ENCODE data around the gene C4B.
A peak's percentile ranks its signal among the peaks of the same experiment; 100 is the strongest.
"Not testable (repeated sequence)": the region's sequence is repeated elsewhere in the genome, so short reads cannot be mapped to it uniquely, and the experiment has no call there.

C4B gene

GRCh38 chr6:32041050-32041321 lies 26.4 kb downstream of the C4B start:
- DNase-seq (ENCODE audit: low spot score); H3K4me3 ChIP-seq (ENCODE audit: severe bottlenecking); H3K9me3 ChIP-seq (ENCODE audit: severe bottlenecking); H3K27me3 ChIP-seq (ENCODE audit: insufficient read depth, poor library complexity, severe bottlenecking); H3K36me3 ChIP-seq (ENCODE audit: low read depth); H3K27ac ChIP-seq (ENCODE audit: poor library complexity, severe bottlenecking); H3K4me1 ChIP-seq (ENCODE audit: insufficient read depth, poor library complexity, severe bottlenecking); ATAC-seq (ENCODE audit: low read depth): not testable (repeated sequence)

- not testable (repeated sequence) for H3K36me3 ChIP-seq (ENCODE audit: low read depth); H3K4me1 ChIP-seq (ENCODE audit: insufficient read depth, poor library complexity, severe bottlenecking); DNase-seq (ENCODE audit: low spot score); H3K27ac ChIP-seq (ENCODE audit: poor library complexity, severe bottlenecking); H3K4me3 ChIP-seq (ENCODE audit: severe bottlenecking); H3K9me3 ChIP-seq (ENCODE audit: severe bottlenecking); ATAC-seq (ENCODE audit: low read depth); H3K27me3 ChIP-seq (ENCODE audit: insufficient read depth, poor library complexity, severe bottlenecking)
These were observed 26.8 kb downstream of the C4B start for GRCh38 chr6:32041385-32041784.

- not testable (repeated sequence) for H3K4me3 ChIP-seq (ENCODE audit: severe bottlenecking); H3K4me1 ChIP-seq (ENCODE audit: insufficient read depth, poor library complexity, severe bottlenecking); H3K27me3 ChIP-seq (ENCODE audit: insufficient read depth, poor library complexity, severe bottlenecking); H3K36me3 ChIP-seq (ENCODE audit: low read depth); ATAC-seq (ENCODE audit: low read depth); DNase-seq (ENCODE audit: low spot score); H3K27ac ChIP-seq (ENCODE audit: poor library complexity, severe bottlenecking); H3K9me3 ChIP-seq (ENCODE audit: severe bottlenecking)
These were observed 27.7 kb downstream of the C4B start for GRCh38 chr6:32042276-32042675.

GRCh38 chr6:32043589-32044380 lies 29.2 kb downstream of the C4B start:
- not testable (repeated sequence) for H3K9me3 ChIP-seq (ENCODE audit: severe bottlenecking); H3K27ac ChIP-seq (ENCODE audit: poor library complexity, severe bottlenecking); H3K4me3 ChIP-seq (ENCODE audit: severe bottlenecking); H3K36me3 ChIP-seq (ENCODE audit: low read depth); H3K27me3 ChIP-seq (ENCODE audit: insufficient read depth, poor library complexity, severe bottlenecking); DNase-seq (ENCODE audit: low spot score); ATAC-seq (ENCODE audit: low read depth)
- peaks cover 13% of the 10 kb centered on the region for H3K4me1 ChIP-seq (ENCODE audit: insufficient read depth, poor library complexity, severe bottlenecking)

GRCh38 chr6:32044916-32045315 lies 30.3 kb downstream of the C4B start:
- H3K4me3 ChIP-seq (ENCODE audit: severe bottlenecking); H3K36me3 ChIP-seq (ENCODE audit: low read depth); H3K27ac ChIP-seq (ENCODE audit: poor library complexity, severe bottlenecking); ATAC-seq (ENCODE audit: low read depth); H3K27me3 ChIP-seq (ENCODE audit: insufficient read depth, poor library complexity, severe bottlenecking); DNase-seq (ENCODE audit: low spot score); H3K9me3 ChIP-seq (ENCODE audit: severe bottlenecking): not testable (repeated sequence)
- peaks cover 13% of the 10 kb centered on the region for H3K4me1 ChIP-seq (ENCODE audit: insufficient read depth, poor library complexity, severe bottlenecking)

GRCh38 chr6:32045811-32046449 lies 31.3 kb downstream of the C4B start:
- Histone ChIP-seq H3K9me3 (ENCODE audit: severe bottlenecking) (no peaks in the 10 kb centered on the region), H3K36me3 (ENCODE audit: low read depth) (no peaks in the 10 kb centered on the region), H3K4me3 (ENCODE audit: severe bottlenecking) (no peak overlapping the region), H3K4me1 (ENCODE audit: insufficient read depth, poor library complexity, severe bottlenecking) (peaks cover 13% of the 10 kb centered on the region), H3K27ac (ENCODE audit: poor library complexity, severe bottlenecking) (no peak overlapping the region), H3K27me3 (ENCODE audit: insufficient read depth, poor library complexity, severe bottlenecking) (no peaks in the 10 kb centered on the region)
- ATAC-seq (ENCODE audit: low read depth) (no peak), DNase-seq (ENCODE audit: low spot score) (no peak)
- no peak for TF ChIP-seq CTCF (IDR thresholded peaks at IDR 0.05; ENCODE audit: poor library complexity, severe bottlenecking)

GRCh38 chr6:32046450-32047083 lies 32.0 kb downstream of the C4B start:
- ATAC-seq (ENCODE audit: low read depth) (no peak; the same call in 2 of the 3 replicates), DNase-seq (ENCODE audit: low spot score) (peak; percentile 52)
- H3K4me1 ChIP-seq (ENCODE audit: insufficient read depth, poor library complexity, severe bottlenecking): peaks cover 13% of the 10 kb centered on the region
- no peaks in the 10 kb centered on the region for H3K36me3 ChIP-seq (ENCODE audit: low read depth)
- no peaks in the 10 kb centered on the region for H3K27me3 ChIP-seq (ENCODE audit: insufficient read depth, poor library complexity, severe bottlenecking)
- no peaks in the 10 kb centered on the region for H3K9me3 ChIP-seq (ENCODE audit: severe bottlenecking)
- TF ChIP-seq CTCF (IDR thresholded peaks at IDR 0.05; ENCODE audit: poor library complexity, severe bottlenecking): no peak
- H3K27ac ChIP-seq (ENCODE audit: poor library complexity, severe bottlenecking): no peak overlapping the region
- no peak overlapping the region for H3K4me3 ChIP-seq (ENCODE audit: severe bottlenecking)
